HUES64 (cell line): ENCODE data around the gene KIF6.

Experiments used
- H3K27ac ChIP-seq: 2 replicates; pipeline ENCODE4 v1.7.0; 2013; ENCODE audit warnings: low read depth, low read length, inconsistent platforms
- H3K27me3 ChIP-seq: 2 replicates; pipeline ENCODE4 v1.6.1; 2013; ENCODE audit warnings: mild to moderate bottlenecking, low read length; ENCODE audit not compliant: insufficient read depth
- H3K36me3 ChIP-seq: 2 replicates; pipeline ENCODE4 v1.6.1; 2013; ENCODE audit warnings: mild to moderate bottlenecking, low read length; ENCODE audit not compliant: insufficient read depth
- H3K4me1 ChIP-seq: 2 replicates; pipeline ENCODE4 v1.6.1; 2013; ENCODE audit warnings: mild to moderate bottlenecking, low read length, moderate library complexity; ENCODE audit not compliant: insufficient read depth
- H3K4me3 ChIP-seq: 2 replicates; pipeline ENCODE4 v1.5.1; 2013; ENCODE audit warnings: mild to moderate bottlenecking, low read length, moderate library complexity
- H3K9ac ChIP-seq: 2 replicates; pipeline ENCODE4 v1.6.1; 2013; ENCODE audit warnings: mild to moderate bottlenecking, low read depth, low read length
- H3K9me3 ChIP-seq: 2 replicates; pipeline ENCODE4 v1.6.1; 2013; ENCODE audit warnings: low read depth, low read length; ENCODE audit not compliant: insufficient read depth
- WGBS: fragments of 150-250, 120-280 bp; methylation state at CpG from one replicate; pipeline ENCODE4 v1.1.7; 2013; ENCODE audit warnings: missing lambda C conversion rate; 5-methylcytosine and 5-hydroxymethylcytosine counted together

KIF6 gene

GRCh38 chr6:39303425-39304153, 421.6 kb downstream of the KIF6 start:
- H3K27ac ChIP-seq: no peak overlapping the region
- WGBS: 88% methylated on average over 30 of the region's 30 CpGs
- peaks cover 6% of the 10 kb centered on the region; the same call in 1 of the 2 replicates for H3K4me1 ChIP-seq
- H3K27me3 ChIP-seq: no peaks in the 10 kb centered on the region
- H3K9me3 ChIP-seq: no peaks in the 10 kb centered on the region
- H3K36me3 ChIP-seq: no peaks in the 10 kb centered on the region
- H3K9ac ChIP-seq: no peak overlapping the region
- no peak overlapping the region for H3K4me3 ChIP-seq

- no peak overlapping the region for H3K27ac ChIP-seq
- WGBS: 10% methylated on average over 11 of the region's 11 CpGs
- no peak overlapping the region for H3K9ac ChIP-seq
- no peaks in the 10 kb centered on the region for H3K9me3 ChIP-seq
- no peaks in the 10 kb centered on the region for H3K27me3 ChIP-seq
- no peaks in the 10 kb centered on the region for H3K36me3 ChIP-seq
- H3K4me3 ChIP-seq: no peak overlapping the region
- H3K4me1 ChIP-seq: peaks cover 6% of the 10 kb centered on the region; the same call in 1 of the 2 replicates
Measured at GRCh38 chr6:39302669-39303424, 422.4 kb downstream of the KIF6 start.

- Histone ChIP-seq H3K4me1 (peaks cover 6% of the 10 kb centered on the region; the same call in 1 of the 2 replicates), H3K4me3 (no peak overlapping the region), H3K36me3 (no peaks in the 10 kb centered on the region), H3K9me3 (no peaks in the 10 kb centered on the region), H3K27me3 (no peaks in the 10 kb centered on the region), H3K27ac (no peak overlapping the region), H3K9ac (no peak overlapping the region)
- WGBS: 90% methylated on average over 2 of the region's 2 CpGs
Measured at GRCh38 chr6:39302011-39302410, 423.2 kb downstream of the KIF6 start.

- peaks cover 6% of the 10 kb centered on the region; the same call in 1 of the 2 replicates for H3K4me1 ChIP-seq
- H3K27me3 ChIP-seq: no peaks in the 10 kb centered on the region
- H3K9ac ChIP-seq: no peak overlapping the region
- H3K27ac ChIP-seq: no peak overlapping the region
- H3K9me3 ChIP-seq: no peaks in the 10 kb centered on the region
- no peaks in the 10 kb centered on the region for H3K36me3 ChIP-seq
- 52% methylated on average over 7 of the region's 7 CpGs for WGBS
- H3K4me3 ChIP-seq: no peak overlapping the region
Measured at GRCh38 chr6:39301606-39302005, 423.6 kb downstream of the KIF6 start.

- no peaks in the 10 kb centered on the region for H3K9me3 ChIP-seq
- H3K4me3 ChIP-seq: no peak overlapping the region
- H3K27ac ChIP-seq: no peak overlapping the region
- no peaks in the 10 kb centered on the region for H3K27me3 ChIP-seq
- H3K9ac ChIP-seq: no peak overlapping the region
- H3K4me1 ChIP-seq: peaks cover 6% of the 10 kb centered on the region; the same call in 1 of the 2 replicates
- no peaks in the 10 kb centered on the region for H3K36me3 ChIP-seq
- 95% methylated on average over 6 of the region's 6 CpGs for WGBS
Measured at GRCh38 chr6:39300739-39301138, 424.5 kb downstream of the KIF6 start.

GRCh38 chr6:39298061-39298460, 427.1 kb downstream of the KIF6 start:
- 90% methylated on average over 10 of the region's 10 CpGs for WGBS

GRCh38 chr6:39296745-39297640, 428.2 kb downstream of the KIF6 start:
- H3K36me3 ChIP-seq: no peaks in the 10 kb centered on the region
- no peaks in the 10 kb centered on the region for H3K9me3 ChIP-seq
- no peak overlapping the region for H3K9ac ChIP-seq
- H3K27ac ChIP-seq: no peak overlapping the region
- H3K4me3 ChIP-seq: no peak overlapping the region
- peaks cover 6% of the 10 kb centered on the region; the same call in 1 of the 2 replicates for H3K4me1 ChIP-seq
- no peaks in the 10 kb centered on the region for H3K27me3 ChIP-seq
- WGBS: 89% methylated on average over 18 of the region's 18 CpGs

More at GRCh38 chr6:39298061-39298460, 427.1 kb downstream of the KIF6 start:
- Histone ChIP-seq H3K9ac (no peak overlapping the region), H3K4me3 (no peak overlapping the region), H3K4me1 (peaks cover 6% of the 10 kb centered on the region; the same call in 1 of the 2 replicates), H3K27me3 (no peaks in the 10 kb centered on the region), H3K9me3 (no peaks in the 10 kb centered on the region), H3K27ac (no peak overlapping the region), H3K36me3 (no peaks in the 10 kb centered on the region)

GRCh38 chr6:39295611-39296011, 429.6 kb downstream of the KIF6 start:
- Histone ChIP-seq H3K9me3 (no peaks in the 10 kb centered on the region), H3K4me3 (no peak overlapping the region), H3K36me3 (no peaks in the 10 kb centered on the region), H3K9ac (no peak overlapping the region), H3K27ac (no peak overlapping the region), H3K4me1 (peaks cover 13% of the 10 kb centered on the region; the same call in 1 of the 2 replicates), H3K27me3 (no peaks in the 10 kb centered on the region)
- WGBS: 78% methylated on average over 5 of the region's 5 CpGs

- Histone ChIP-seq H3K27me3 (no peaks in the 10 kb centered on the region), H3K4me1 (peaks cover 13% of the 10 kb centered on the region; the same call in 1 of the 2 replicates), H3K4me3 (no peak overlapping the region), H3K27ac (no peak overlapping the region), H3K9me3 (no peaks in the 10 kb centered on the region), H3K36me3 (no peaks in the 10 kb centered on the region), H3K9ac (no peak overlapping the region)
- WGBS: 100% methylated on average over 1 of the region's 1 CpG
Measured at GRCh38 chr6:39294899-39295298, 430.3 kb downstream of the KIF6 start.

GRCh38 chr6:39294133-39294532, 431.1 kb downstream of the KIF6 start:
- peaks cover 13% of the 10 kb centered on the region; the same call in 1 of the 2 replicates for H3K4me1 ChIP-seq
- no peaks in the 10 kb centered on the region for H3K27me3 ChIP-seq
- H3K27ac ChIP-seq: no peak overlapping the region
- no peak overlapping the region for H3K4me3 ChIP-seq
- no peaks in the 10 kb centered on the region for H3K36me3 ChIP-seq
- H3K9ac ChIP-seq: no peak overlapping the region
- H3K9me3 ChIP-seq: no peaks in the 10 kb centered on the region
- WGBS: 80% methylated on average over 5 of the region's 5 CpGs
